Measurements from ENCODE around the gene LYRM9.
"Not testable (repeated sequence)": the region's sequence is repeated elsewhere in the genome, so short reads cannot be mapped to it uniquely, and the experiment has no call there.

The LYRM9 gene

GRCh38 chr17:27892866-27893769, at the start of gene LYRM9:
TSS of gene LYRM9 (minus strand) at chr17:27893365. CDS start at chr17:27882694, 10,671 bp downstream.
- peak; percentile 86 for DNase-seq

- DNase-seq: no peak
Measured at GRCh38 chr17:27940503-27941428, 47.6 kb upstream of the LYRM9 start.

DNA sequence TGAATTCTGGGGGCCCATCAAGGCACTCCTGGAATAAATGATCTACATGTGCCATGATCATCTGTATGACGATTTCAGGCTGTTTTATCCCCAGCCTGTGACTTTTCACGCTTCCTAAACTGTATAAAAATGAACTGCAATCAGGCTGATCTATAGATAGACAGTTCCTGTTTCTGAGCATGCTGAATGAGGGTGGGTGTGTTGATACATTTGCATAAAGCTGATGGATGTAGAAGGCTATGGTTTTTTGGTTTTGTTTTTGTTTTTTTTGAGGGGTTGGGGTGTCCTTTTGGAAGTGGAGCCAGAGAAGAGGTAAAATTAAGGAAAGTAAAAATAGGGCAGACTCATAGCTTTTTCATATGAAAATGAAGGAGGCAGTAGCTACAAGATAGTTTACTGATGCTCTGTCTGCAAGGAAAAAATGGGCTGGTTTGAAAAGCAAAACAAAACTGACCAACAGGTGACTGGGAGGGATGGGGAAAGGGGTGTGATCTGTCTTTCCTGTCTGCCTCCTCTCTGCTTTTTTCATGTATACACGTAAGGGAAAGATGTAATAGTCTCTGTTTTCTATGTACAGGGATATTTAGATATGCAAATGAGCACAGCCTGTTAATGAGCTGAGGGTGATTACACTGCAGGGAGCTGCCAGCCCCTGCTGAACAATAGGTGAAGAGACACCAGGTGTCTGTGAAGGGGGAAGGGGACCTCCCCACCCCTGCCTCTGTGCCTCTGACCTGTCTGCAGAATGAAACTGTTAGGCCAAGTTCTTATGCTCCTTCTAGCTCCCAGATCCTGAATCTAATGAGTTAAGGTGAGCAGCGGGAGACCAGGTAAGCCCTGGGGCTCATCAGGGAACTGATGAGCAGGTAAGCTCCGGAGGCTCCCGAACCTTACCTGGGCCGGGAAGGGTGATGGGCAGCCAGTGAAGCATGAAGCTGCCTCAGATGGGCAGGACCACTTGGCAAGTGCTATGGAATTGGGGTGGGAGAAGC, 46.6 kb upstream of the LYRM9 start:
- DNase-seq: no peak

GRCh38 chr17:27938864-27939263, 45.7 kb upstream of the LYRM9 start:
- DNase-seq: no peak

- DNase-seq: no peak
Measured at GRCh38 chr17:27938241-27938640, 45.1 kb upstream of the LYRM9 start.

DNA sequence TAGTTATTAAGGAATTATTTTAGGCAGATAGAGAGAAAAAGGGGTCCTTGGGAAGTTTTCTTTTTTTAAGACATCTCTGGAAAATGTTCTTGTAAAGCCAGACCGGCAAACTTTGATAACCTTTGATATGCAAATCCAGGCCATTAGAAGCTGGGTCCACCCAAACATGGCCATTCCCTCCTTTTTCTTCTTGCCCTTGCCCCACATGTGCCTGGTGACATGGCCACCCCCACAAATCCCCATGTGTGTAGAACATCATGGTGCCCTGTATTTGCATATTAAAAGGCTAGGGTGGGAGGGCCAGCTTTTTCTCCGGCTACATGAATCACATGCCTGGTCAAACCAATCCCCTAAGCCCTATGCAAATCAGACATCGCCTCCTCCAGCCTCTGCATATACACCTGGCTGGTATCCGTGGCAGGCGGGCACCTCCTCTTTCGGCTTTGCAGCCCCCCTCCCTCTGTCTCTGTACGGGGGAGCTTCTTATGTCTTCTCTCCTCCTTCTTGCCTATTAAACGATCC, 43.9 kb upstream of the LYRM9 start:
- no peak for DNase-seq

GRCh38 chr17:27930000-27930399, 36.8 kb upstream of the LYRM9 start:
- DNase-seq: peak; percentile 52

GRCh38 chr17:27928587-27928986, 35.4 kb upstream of the LYRM9 start:
- no peak for DNase-seq

- no peak for DNase-seq
Measured at GRCh38 chr17:27927781-27928180, 34.6 kb upstream of the LYRM9 start.

DNA sequence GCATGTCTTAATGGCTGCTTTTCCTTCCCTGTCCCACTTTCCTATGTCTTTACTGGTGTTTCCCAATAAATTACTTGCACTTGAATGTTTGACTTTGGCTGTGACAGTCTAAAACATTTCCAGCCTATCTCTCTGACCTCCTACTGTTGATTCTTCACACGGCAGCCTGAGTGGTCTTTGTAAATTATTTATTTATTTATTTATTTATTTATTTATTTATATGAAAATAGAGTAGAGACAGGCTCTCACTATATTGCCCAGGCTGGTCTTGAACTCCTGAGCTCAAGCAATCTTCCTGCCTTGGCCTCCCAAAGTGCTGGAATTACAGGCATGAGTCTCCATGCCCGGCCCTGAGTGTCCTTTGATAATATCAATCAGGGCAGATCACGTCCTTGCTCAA, 28.4 kb upstream of the LYRM9 start:
- DNase-seq: no peak

DNA sequence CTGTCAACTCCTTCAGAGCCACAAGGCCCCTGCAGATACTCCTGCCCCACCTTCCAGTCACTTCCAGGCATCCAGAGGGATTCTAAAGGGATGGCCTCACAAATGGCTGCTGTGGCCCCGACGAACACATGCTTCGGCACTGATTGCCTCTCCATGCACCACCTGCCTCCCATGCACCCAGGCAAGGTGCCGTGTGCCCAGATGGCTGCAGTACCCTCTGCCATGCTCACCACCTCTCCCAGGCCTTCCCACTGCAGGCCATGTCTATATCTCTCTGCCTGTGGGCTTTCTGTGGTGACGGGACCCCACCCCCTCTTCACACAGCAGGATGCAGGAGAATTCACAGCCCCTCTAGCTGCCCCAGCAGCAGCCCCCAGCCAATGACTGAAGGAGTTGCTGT, 27.9 kb upstream of the LYRM9 start:
- DNase-seq: no peak

DNA sequence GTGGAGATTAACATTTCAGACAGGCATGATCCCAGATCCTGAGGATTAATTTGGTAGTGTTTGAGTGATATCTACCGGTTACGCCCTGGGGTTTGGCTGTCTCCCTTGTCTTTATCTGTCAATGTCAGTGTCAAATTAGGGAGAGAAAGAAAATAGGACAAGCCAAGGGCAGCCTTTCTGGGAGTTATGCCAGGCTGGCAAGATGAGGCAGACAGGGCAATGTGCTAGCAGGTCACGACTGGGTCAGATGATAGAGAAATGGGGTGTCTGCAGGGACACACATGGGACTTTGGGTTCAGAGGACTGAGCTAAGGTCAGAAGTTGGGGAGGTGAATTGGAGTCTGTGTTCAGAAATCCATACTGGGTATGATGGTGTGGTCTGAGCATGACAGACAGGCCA, 27.4 kb upstream of the LYRM9 start:
- DNase-seq: no peak

DNA sequence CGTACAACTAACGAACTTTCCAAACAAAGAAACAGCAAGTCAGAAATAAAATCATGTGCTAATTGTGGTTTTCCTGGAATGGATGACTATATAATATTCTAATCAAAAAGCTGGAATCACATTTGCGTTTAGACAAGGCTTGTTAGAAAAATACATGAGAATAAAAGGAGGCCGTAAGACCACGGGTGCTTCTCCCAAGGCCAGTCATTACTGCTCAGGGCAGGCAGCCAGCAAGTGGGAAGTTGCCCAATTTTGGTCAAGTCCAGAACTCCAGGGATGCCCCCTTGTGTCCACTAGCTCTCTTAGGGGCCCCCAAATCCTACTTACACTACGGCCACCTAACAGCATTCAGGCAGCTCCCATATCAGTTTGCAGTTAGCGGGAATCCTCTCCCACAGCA, 25.9 kb upstream of the LYRM9 start:
- DNase-seq: peak; percentile 6

DNA sequence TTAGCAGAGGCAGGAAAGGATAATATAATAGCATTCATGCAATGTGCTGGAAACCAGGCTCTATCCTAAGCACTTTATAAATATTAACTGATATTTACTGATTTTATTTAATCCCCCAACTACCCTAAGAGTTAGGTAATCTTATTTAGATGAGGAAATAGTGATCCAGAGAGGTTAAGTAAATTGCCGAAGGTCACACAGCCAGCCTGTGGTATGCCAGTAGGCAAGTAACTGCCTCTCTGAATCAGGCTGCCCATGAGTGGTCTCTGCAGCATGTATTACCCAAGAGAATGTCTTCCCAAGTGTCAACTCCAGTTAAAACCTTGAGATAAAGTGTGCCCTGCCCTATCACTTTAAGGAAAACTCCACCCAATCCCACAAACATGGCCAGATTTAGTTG, 25.3 kb upstream of the LYRM9 start:
- no peak for DNase-seq

- DNase-seq: no peak
Measured at GRCh38 chr17:27917000-27917399, 23.8 kb upstream of the LYRM9 start.

DNA sequence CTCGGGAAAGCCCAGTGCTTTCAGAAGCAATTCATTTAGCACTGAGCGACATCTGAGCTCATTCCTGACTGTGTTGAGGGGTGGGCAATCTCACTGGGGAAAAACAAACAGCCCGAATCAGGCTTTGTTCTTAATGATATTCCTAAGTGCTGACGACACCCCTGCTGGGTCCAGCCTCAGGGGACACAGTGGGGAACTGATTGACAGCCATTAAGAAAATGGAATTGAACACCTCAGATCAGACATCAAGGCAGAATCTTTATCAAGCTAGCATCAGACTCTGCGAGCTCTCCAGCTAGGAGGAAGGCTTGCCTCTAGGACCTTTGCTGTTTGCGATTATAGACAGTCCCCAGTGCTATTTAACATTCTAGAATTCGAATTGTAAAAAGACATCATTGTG, 22.5 kb upstream of the LYRM9 start:
- DNase-seq: no peak

DNA sequence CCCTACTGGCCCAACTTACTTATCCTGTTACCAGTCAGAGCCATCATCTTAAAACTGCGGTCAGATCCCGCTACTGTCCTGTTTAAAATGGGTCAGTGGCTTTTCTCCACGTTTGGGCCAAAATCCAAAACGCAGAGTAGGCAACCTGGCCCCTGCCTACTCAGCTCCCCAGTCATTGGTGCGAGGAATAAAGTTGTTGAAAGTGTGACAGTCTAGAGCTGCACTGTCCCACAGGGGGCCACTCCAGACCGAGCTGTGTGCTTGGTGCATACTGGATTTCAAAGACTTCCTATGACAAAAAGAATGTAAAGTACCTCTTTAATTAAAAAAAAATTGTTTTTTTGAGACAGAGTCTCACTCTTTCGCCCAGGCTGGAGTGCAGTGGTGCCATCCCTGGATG, 21.2 kb upstream of the LYRM9 start:
- no peak for DNase-seq

- peak; percentile 23 for DNase-seq
Measured at GRCh38 chr17:27912964-27913363, 19.8 kb upstream of the LYRM9 start.

DNA sequence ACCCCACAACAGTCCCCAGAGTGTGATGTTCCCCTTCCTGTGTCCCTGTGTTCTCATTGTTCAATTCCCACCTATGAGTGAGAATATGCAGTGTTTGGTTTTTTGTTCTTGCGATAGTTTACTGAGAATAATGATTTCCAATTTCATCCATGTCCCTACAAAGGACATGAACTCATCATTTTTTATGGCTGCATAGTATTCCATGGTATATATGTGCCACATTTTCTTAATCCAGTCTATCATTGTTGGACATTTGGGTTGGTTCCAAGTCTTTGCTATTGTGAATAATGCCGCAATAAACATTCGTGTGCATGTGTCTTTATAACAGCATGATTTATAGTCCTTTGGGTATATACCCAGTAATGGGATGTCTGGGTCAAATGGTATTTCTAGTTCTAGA, 19.1 kb upstream of the LYRM9 start:
- not testable (repeated sequence) for DNase-seq

DNA sequence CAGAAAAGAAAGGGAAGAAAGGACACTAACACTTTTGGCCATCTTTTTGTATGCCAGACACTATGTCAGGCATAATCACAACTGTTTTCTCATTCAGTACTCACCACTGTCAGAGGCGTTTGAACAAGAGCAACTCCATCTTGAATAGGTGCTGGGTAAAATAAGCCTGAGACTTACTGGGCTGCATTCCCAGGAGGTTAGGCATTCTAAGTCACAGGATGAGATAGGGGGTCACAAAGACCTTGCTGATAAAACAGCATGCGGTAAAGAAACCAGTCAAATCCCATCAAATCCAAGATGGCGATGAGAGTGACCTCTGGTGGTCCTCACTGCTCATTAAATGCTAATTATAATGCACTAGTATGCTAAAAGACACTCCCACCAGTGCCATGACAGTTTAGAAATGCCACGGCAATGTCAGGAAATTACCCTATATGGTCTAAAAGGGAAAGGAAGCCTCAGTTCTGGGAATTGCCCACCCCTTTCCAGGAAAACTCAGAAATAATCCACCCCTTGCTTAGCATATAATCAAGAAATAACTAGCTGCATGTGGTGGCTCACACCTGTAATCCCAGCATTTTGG, 14.9 kb upstream of the LYRM9 start:
- DNase-seq: no peak

GRCh38 chr17:27906623-27907022, 13.5 kb upstream of the LYRM9 start:
- no peak for DNase-seq

DNA sequence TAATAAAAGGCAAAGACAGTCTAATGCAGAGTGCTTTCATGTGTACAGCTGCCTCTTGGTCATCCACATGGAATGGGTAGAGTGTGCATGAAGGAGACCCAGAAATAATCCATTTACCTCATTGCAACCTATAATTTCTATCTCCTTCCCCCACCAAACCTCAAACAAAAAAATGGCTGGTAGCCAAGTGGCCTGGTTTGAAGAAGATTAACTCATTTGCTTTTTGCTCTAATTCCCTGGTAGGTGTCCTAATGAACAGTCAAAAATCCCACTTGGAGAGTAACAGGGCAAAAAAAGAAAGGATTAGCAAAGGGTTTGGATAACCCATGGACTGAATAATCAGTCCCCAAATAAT, 13.0 kb upstream of the LYRM9 start:
- no peak for DNase-seq
